K562 (cell line): ENCODE results near the gene MB21D2. TPM values are rescaled to one million over a fixed set of nuclear protein-coding genes. Genes with fewer than 3 reads are reported as not detected.

ENCODE experiments used
- ATAC-seq: fragments of 200-7000 bp; cut with Tn5 transposase; 3 replicates; pipeline ENCODE4 v1.9.1; 2020; ENCODE audit warnings: moderate library complexity
- BruUV-seq: library from RNA; stranded (reverse); fragments of 400-500 nt; replicated peaks from 2 replicates; lab custom pipeline; 2021; lab: Mats Ljungman, UMichigan
- CTCF ChIA-PET: fragments of 300-600 bp; formaldehyde crosslinking; extraction: SDS; loops from one replicate; lab custom pipeline; 2021; ENCODE audit warnings: low intra/inter-chr PET ratio; lab: Yijun Ruan, JAX
- POLR2A ChIA-PET: fragments of 300-600, 350-650 bp; sonication (Branson Sonifier 250); formaldehyde crosslinking; extraction: SDS; loops from one replicate; lab custom pipeline; 2021; ENCODE audit warnings: antibody characterized with exemption, inconsistent platforms; lab: Yijun Ruan, JAX
- DNase-seq, 4 experiments: peaks; one replicate each; pipeline versions ENCODE4 v3.0.0 to v3.0.0-alpha.2; 2011 to 2018; ENCODE audit warnings: low spot score in 3 of 4, mixed read lengths in 3 of 4; ENCODE audit errors: extremely low read depth in 1 of 4
- FAIRE-seq: peaks from 2 replicates; lab custom pipeline; 2011; peaks lifted over from hg19 to GRCh38; lab: Jason Lieb, UNC
- H2AFZ ChIP-seq: 2 replicates; pipeline ENCODE4 v1.6.0; 2011; ENCODE audit warnings: low read depth, low read length, control low read depth, inconsistent platforms
- H3K27ac ChIP-seq: fragments of 200-600 bp; 3 replicates; pipeline ENCODE4 v1.8.0; 2011; ENCODE audit warnings: low read depth, mild to moderate bottlenecking, control low read depth, inconsistent platforms, low read length, moderate library complexity, mixed read lengths; ENCODE audit errors: extremely low read depth
- H3K27me3 ChIP-seq, 2 experiments: fragments of 300-600 bp in 1 of 2; 2 replicates in 1 of 2; 3 replicates in 1 of 2; pipeline versions ENCODE4 v1.6.0 to v1.8.0; 2011; ENCODE audit warnings: inconsistent platforms in 2 of 2, low read length in 2 of 2, mild to moderate bottlenecking in 1 of 2, mixed read lengths in 1 of 2, moderate library complexity in 1 of 2; ENCODE audit not compliant: control insufficient read depth in 2 of 2, insufficient read depth in 2 of 2
- H3K36me3 ChIP-seq: fragments of 300-600 bp; 3 replicates; pipeline ENCODE4 v1.8.0; 2011; ENCODE audit warnings: mild to moderate bottlenecking, low read length, inconsistent platforms; ENCODE audit not compliant: control insufficient read depth, insufficient read depth
- H3K4me1 ChIP-seq, 2 experiments: fragments of 200-600 bp in 1 of 2; replicated peaks in 1 of 2; 2 replicates in 1 of 2; 3 replicates in 1 of 2; pipeline versions ENCODE4 v1.5.1 to v1.8.0; 2011; ENCODE audit warnings: inconsistent platforms in 2 of 2, low read length in 2 of 2, mild to moderate bottlenecking in 1 of 2, mixed read lengths in 1 of 2, moderate library complexity in 1 of 2; ENCODE audit not compliant: control insufficient read depth in 2 of 2, insufficient read depth in 2 of 2
- H3K4me2 ChIP-seq: 2 replicates; pipeline ENCODE4 v1.6.1; 2011; ENCODE audit warnings: low read length, control low read depth, inconsistent platforms, mixed read lengths; ENCODE audit not compliant: insufficient read depth
- H3K4me3 ChIP-seq: fragments of 200-600 bp; sonication (generic), shearing (Covaris generic); 2 replicates; pipeline ENCODE4 v1.5.1; 2016; ENCODE audit warnings: control low read depth, inconsistent platforms
- H3K79me2 ChIP-seq: fragments of 200-600 bp; 3 replicates; pipeline ENCODE4 v1.8.0; 2011; ENCODE audit warnings: low read length, inconsistent platforms; ENCODE audit not compliant: control insufficient read depth, insufficient read depth
- H3K9ac ChIP-seq, 2 experiments: 2 replicates each; pipeline versions ENCODE4 v1.6.0 to v1.6.1; 2011; ENCODE audit warnings: low read depth in 2 of 2, low read length in 2 of 2, control low read depth in 1 of 2, inconsistent platforms in 1 of 2, mild to moderate bottlenecking in 1 of 2, mixed read lengths in 1 of 2; ENCODE audit not compliant: insufficient read depth in 1 of 2
- H3K9me1 ChIP-seq: one replicate; pipeline ENCODE4 v1.6.0; 2011; ENCODE audit warnings: inconsistent platforms, mild to moderate bottlenecking, low read length, moderate library complexity; ENCODE audit not compliant: control insufficient read depth, insufficient read depth
- H3K9me3 ChIP-seq: replicated peaks from 2 replicates; pipeline ENCODE4 v1.5.1; 2011; ENCODE audit warnings: low read depth, low read length, inconsistent platforms; ENCODE audit not compliant: control insufficient read depth, insufficient read depth
- H4K20me1 ChIP-seq: replicated peaks from 2 replicates; pipeline ENCODE4 v1.6.1; 2011; ENCODE audit warnings: low read length, inconsistent platforms, mixed read lengths; ENCODE audit not compliant: control insufficient read depth, insufficient read depth
- MXI1 ChIP-seq: IDR thresholded peaks from 2 replicates; pipeline ENCODE4 v1.6.1; 2011; ENCODE audit warnings: low read depth, mild to moderate bottlenecking, improper control_type of control experiment, low read length
- PHTF2 ChIP-seq: fragments of 250-450 bp; sonication (Bioruptor Pico); IDR thresholded peaks from 2 replicates; pipeline ENCODE4 v1.5.0; 2021; ENCODE audit warnings: mild to moderate bottlenecking
- SMAD4 ChIP-seq: fragments of 250-450 bp; sonication (Bioruptor Pico); conservative IDR thresholded peaks from 2 replicates; pipeline ENCODE4 v1.8.0; 2021; ENCODE audit warnings: inconsistent platforms, mild to moderate bottlenecking, moderate library complexity
- SMARCA4 ChIP-seq: fragments of 450-650 bp; IDR thresholded peaks from 2 replicates; pipeline ENCODE4 v1.6.1; 2016
- SOX6 ChIP-seq: fragments of 450-650 bp; IDR thresholded peaks from 2 replicates; pipeline ENCODE4 v1.6.1; 2014; ENCODE audit warnings: mild to moderate bottlenecking
- SREBF2 ChIP-seq: sonication (generic); formaldehyde crosslinking; IDR thresholded peaks from 2 replicates; pipeline ENCODE4 v1.4.0; 2020; ENCODE audit warnings: mild to moderate bottlenecking, missing genetic modification reagents
- WGBS: fragments of 100-300 bp; shearing (Covaris generic); methylation state at CpG from one replicate; pipeline ENCODE4 v1.1.6; 2016; ENCODE audit warnings: low coverage, mixed read lengths; ENCODE audit not compliant: insufficient coverage; ENCODE audit errors: missing lambda C conversion rate; 5-methylcytosine and 5-hydroxymethylcytosine counted together
- in situ Hi-C: fragments of 300-500 bp; cut with MboI; formaldehyde crosslinking; loops from 4 replicates; pipeline ENCODE4 v1.15.0; 2018; ENCODE audit warnings: inconsistent platforms, mixed read lengths
- intact Hi-C: fragments of 100-400 bp; cut with micrococcal nuclease; formaldehyde crosslinking; loops from 2 replicates; pipeline ENCODE4 v1.14.2; 2022
- polyA plus RNA-seq, 8 experiments: library from polyadenylated mRNA; depleted of rRNA in 4 of 8; stranded (reverse) in 5 of 8; unstranded in 3 of 8; fragments of >200 nt; fragmentation: Nextera tagmentation in 2 of 8; fragmentation: Illumina TruSeq in 1 of 8; extraction: Ambion mirVana in 2 of 8; extraction: Trizol in 1 of 8; gene quantifications; 2 replicates each; pipeline versions ENCODE4 v1.2.1 to v1.2.3, GENCODE V29; 2011 to 2014; ENCODE audit warnings: inconsistent platforms in 1 of 8, missing spikeins in 1 of 8
- total RNA-seq, 7 experiments: library from RNA; depleted of rRNA in 6 of 7; stranded (reverse); fragments of >200 nt in 6 of 7; fragmentation: Illumina TruSeq in 2 of 7; extraction: Trizol in 2 of 7; gene quantifications; 2 replicates each; pipeline versions ENCODE4 v1.2.1 to v1.2.3, GENCODE V29; 2011 to 2021; ENCODE audit warnings: low replicate concordance in 1 of 7
- TF ChIP-seq, protein P1 (sequence below): sonication (generic); formaldehyde crosslinking; IDR thresholded peaks from 2 replicates; pipeline ENCODE4 v1.8.0; 2022; ENCODE audit warnings: mild to moderate bottlenecking, missing genetic modification reagents, borderline replicate concordance

The MB21D2 gene
- total and polyA plus RNA-seq, 9 of the 15 experiments (the other 6 are each of a cell fraction or from before 2014, with no cell fraction given), result 0.01 TPM; not detected in 8

DNA sequence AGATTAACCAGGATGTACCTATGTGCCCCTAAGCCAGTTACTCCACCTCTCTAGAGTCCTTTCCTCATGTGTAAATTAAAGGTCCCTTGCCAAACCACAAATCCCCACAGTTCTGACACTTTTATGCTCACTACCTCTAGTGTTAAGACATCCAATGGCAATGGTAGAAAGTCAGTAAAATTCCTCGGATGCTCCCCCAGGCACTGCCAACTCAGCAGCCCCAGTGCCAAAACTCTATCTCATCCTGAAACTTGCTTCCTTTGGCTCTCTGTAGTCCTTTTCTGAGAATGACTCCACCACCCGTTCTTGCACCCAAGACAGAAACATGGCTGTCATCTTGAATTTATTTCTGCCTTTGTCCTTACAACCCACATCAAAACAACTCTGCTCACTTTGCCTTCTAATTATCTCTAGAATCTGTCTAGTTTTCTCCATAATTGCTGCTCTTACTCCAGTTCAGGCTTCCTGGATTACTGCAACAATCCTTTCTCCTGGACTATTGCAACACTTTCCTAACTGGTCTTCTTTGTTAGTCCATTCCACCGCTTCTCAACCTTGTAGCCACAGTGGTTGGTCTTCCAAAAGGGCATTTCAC is 41.6 kb downstream of the MB21D2 start:
- Histone ChIP-seq H3K9me3 (no peaks in the 10 kb centered on the region), H3K4me1 (no peaks in the 10 kb centered on the region), H2AFZ (no peak overlapping the region), H3K27ac (no peak overlapping the region), H3K9me1 (no peaks in the 10 kb centered on the region), H3K79me2 (no peaks in the 10 kb centered on the region), H3K36me3 (no peaks in the 10 kb centered on the region), H3K9ac (no peak overlapping the region), H3K4me2 (no peak overlapping the region), H3K27me3 (no peaks in the 10 kb centered on the region; a peak in 1 of 5 replicates), H4K20me1 (no peaks in the 10 kb centered on the region), H3K4me3 (no peak overlapping the region)
- DNase-seq, result no peak
- in situ Hi-C loops, result no loop called here
- WGBS, result 0% methylated on average over 3 of the region's 3 CpGs
- no peak for ATAC-seq
- BruUV-seq, result no TSS peak
- FAIRE-seq, result no peak
- intact Hi-C loops, result no loop called here
- TF ChIP-seq, protein P1, sequence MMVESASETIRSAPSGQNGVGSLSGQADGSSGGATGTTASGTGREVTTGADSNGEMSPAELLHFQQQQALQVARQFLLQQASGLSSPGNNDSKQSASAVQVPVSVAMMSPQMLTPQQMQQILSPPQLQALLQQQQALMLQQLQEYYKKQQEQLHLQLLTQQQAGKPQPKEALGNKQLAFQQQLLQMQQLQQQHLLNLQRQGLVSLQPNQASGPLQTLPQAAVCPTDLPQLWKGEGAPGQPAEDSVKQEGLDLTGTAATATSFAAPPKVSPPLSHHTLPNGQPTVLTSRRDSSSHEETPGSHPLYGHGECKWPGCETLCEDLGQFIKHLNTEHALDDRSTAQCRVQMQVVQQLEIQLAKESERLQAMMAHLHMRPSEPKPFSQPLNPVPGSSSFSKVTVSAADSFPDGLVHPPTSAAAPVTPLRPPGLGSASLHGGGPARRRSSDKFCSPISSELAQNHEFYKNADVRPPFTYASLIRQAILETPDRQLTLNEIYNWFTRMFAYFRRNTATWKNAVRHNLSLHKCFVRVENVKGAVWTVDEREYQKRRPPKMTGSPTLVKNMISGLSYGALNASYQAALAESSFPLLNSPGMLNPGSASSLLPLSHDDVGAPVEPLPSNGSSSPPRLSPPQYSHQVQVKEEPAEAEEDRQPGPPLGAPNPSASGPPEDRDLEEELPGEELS (CRISPR knock-in tag), result no peak
- TF ChIP-seq MXI1 (no peak), SREBF2 (CRISPR knock-in tag) (no peak), SOX6 (no peak), SMARCA4 (no peak), PHTF2 (no peak), SMAD4 (CRISPR knock-in tag) (no peak)
- ChIA-PET POLR2A (no interaction called here), CTCF (no interaction called here)
